Activated CD8-positive, alpha-beta T cell treated with anti-CD3 and anti-CD28 coated beads, Interleukin-2, amount 10 ng/mL, durations not matched to agents 7 days and 5 days (primary cell): ENCODE data around the gene HTT-AS. TPM values are rescaled to one million over a fixed set of nuclear protein-coding genes. Genes with fewer than 3 reads are reported as not detected.

Experiments used
- ATAC-seq: fragments of 150-1000 bp; cut with Tn5 transposase; one replicate; pipeline ENCODE4 v1.10.0; 2021; ENCODE audit warnings: moderate library complexity
- CTCF ChIA-PET: fragments of 350-600 bp; sonication (Branson Sonifier 250); formaldehyde crosslinking; loops from one replicate; lab custom pipeline; 2021; ENCODE audit warnings: antibody characterized with exemption; lab: Charles Lee
- POLR2A ChIA-PET: fragments of 350-600 bp; sonication (Branson Sonifier 250); formaldehyde crosslinking; loops from one replicate; lab custom pipeline; 2021; ENCODE audit warnings: antibody characterized with exemption; lab: Charles Lee
- DNase-seq: peaks from one replicate; pipeline ENCODE4 v3.0.0-alpha.2; 2020
- H3K27ac Mint-ChIP-seq: one replicate; pipeline ENCODE4 v1.8.0; 2021; ENCODE audit warnings: mild to moderate bottlenecking, mixed read lengths
- H3K27me3 Mint-ChIP-seq: one replicate; pipeline ENCODE4 v1.8.0; 2021; ENCODE audit warnings: low read depth, mixed read lengths
- H3K36me3 Mint-ChIP-seq: one replicate; pipeline ENCODE4 v1.8.0; 2021; ENCODE audit warnings: low read depth, mixed read lengths
- H3K4me1 Mint-ChIP-seq: one replicate; pipeline ENCODE4 v1.8.0; 2021; ENCODE audit warnings: low read depth, mixed read lengths
- H3K4me3 Mint-ChIP-seq: one replicate; pipeline ENCODE4 v1.8.0; 2021; ENCODE audit warnings: mild to moderate bottlenecking, mixed read lengths
- H3K9me3 Mint-ChIP-seq: one replicate; pipeline ENCODE4 v1.8.0; 2022; ENCODE audit warnings: mixed read lengths; ENCODE audit not compliant: insufficient read depth
- total RNA-seq, 2 experiments: library from RNA; stranded (reverse); gene quantifications; one replicate each; pipeline ENCODE4 v1.2.3, GENCODE V29; 2021

The HTT-AS gene
- not detected for total RNA-seq

GRCh38 chr4:3074078-3074845, at the start of gene HTT-AS, which contains the start of gene HTT:
HTT-AS (minus strand) TSS chr4:3074538.
HTT (plus strand) TSS chr4:3074681; CDS start chr4:3074826, 145 bp downstream.
- ChIA-PET CTCF (no interaction called here), POLR2A (interaction anchor here (0.9 to 1.3 kb wide), 2 partner anchors 15 to 111 kb away, joined by 3 read pairs; partner anchors contain the start of genes GRK4 and NOP14)
- peak within 1 kb of the TSS; percentile 95 for H3K27ac Mint-ChIP-seq
- peak; percentile 92 for ATAC-seq
- no peaks in the 10 kb centered on the region for H3K27me3 Mint-ChIP-seq
- peak; percentile 97 for DNase-seq
- H3K4me1 Mint-ChIP-seq: peaks cover 20% of the 10 kb centered on the region
- H3K9me3 Mint-ChIP-seq: no peaks in the 10 kb centered on the region
- H3K36me3 Mint-ChIP-seq: peaks cover 1% of the 10 kb centered on the region
- peak within 1 kb of the TSS; percentile 88 for H3K4me3 Mint-ChIP-seq

- POLR2A ChIA-PET: no interaction called here
- CTCF ChIA-PET: interaction anchor here (1.2 to 2.1 kb wide), 4 partner anchors 10 to 18 kb away, joined by 3 to 20 read pairs (median 4); no protein-coding TSS in a partner anchor
- no peaks in the 10 kb centered on the region for H3K27me3 Mint-ChIP-seq
- H3K9me3 Mint-ChIP-seq: no peaks in the 10 kb centered on the region
- H3K4me3 Mint-ChIP-seq: no peak overlapping the region
- H3K27ac Mint-ChIP-seq: no peak overlapping the region
- peaks cover 6% of the 10 kb centered on the region for H3K4me1 Mint-ChIP-seq
- H3K36me3 Mint-ChIP-seq: peaks cover 44% of the 10 kb centered on the region
- ATAC-seq: no peak
- DNase-seq: no peak
Observed at GRCh38 chr4:3123181-3123671, 48.9 kb upstream of the HTT-AS start.

- ATAC-seq: peak; percentile 53
- H3K36me3 Mint-ChIP-seq: peaks cover 42% of the 10 kb centered on the region
- H3K9me3 Mint-ChIP-seq: no peaks in the 10 kb centered on the region
- H3K4me3 Mint-ChIP-seq: no peak overlapping the region
- POLR2A ChIA-PET: no interaction called here
- H3K27ac Mint-ChIP-seq: peak overlapping the region; percentile 47
- CTCF ChIA-PET: interaction anchor here (1.2 to 2.1 kb wide), 3 partner anchors 8 to 15 kb away, joined by 3 to 20 read pairs (median 4); no protein-coding TSS in a partner anchor
- no peak for DNase-seq
- no peaks in the 10 kb centered on the region for H3K27me3 Mint-ChIP-seq
- peaks cover 6% of the 10 kb centered on the region for H3K4me1 Mint-ChIP-seq
Observed at GRCh38 chr4:3122081-3122563, 47.8 kb upstream of the HTT-AS start.

GRCh38 chr4:3121596-3121995, 47.3 kb upstream of the HTT-AS start:
- peaks cover 6% of the 10 kb centered on the region for H3K4me1 Mint-ChIP-seq
- H3K27ac Mint-ChIP-seq: no peak overlapping the region
- DNase-seq: no peak
- peaks cover 36% of the 10 kb centered on the region for H3K36me3 Mint-ChIP-seq
- H3K4me3 Mint-ChIP-seq: no peak overlapping the region
- no peaks in the 10 kb centered on the region for H3K27me3 Mint-ChIP-seq
- ChIA-PET POLR2A (no interaction called here), CTCF (interaction anchor here (2.1 kb wide), 1 partner anchor 14 kb away, joined by 20 read pairs; no protein-coding TSS in a partner anchor)
- no peak for ATAC-seq
- H3K9me3 Mint-ChIP-seq: no peaks in the 10 kb centered on the region

GRCh38 chr4:3121110-3121509, 46.8 kb upstream of the HTT-AS start:
- Mint-ChIP-seq H3K36me3 (peaks cover 40% of the 10 kb centered on the region), H3K27me3 (no peaks in the 10 kb centered on the region), H3K4me1 (peaks cover 6% of the 10 kb centered on the region), H3K9me3 (no peaks in the 10 kb centered on the region), H3K27ac (no peak overlapping the region), H3K4me3 (no peak overlapping the region)
- no peak for ATAC-seq
- no peak for DNase-seq
- CTCF ChIA-PET: interaction anchor here (0.8 kb wide), 1 partner anchor 14 kb away, joined by 3 read pairs; no protein-coding TSS in a partner anchor
- POLR2A ChIA-PET: no interaction called here

GRCh38 chr4:3119464-3119863, 45.1 kb upstream of the HTT-AS start:
- Mint-ChIP-seq H3K27me3 (no peaks in the 10 kb centered on the region), H3K36me3 (peaks cover 42% of the 10 kb centered on the region), H3K9me3 (no peaks in the 10 kb centered on the region), H3K4me3 (no peak overlapping the region), H3K27ac (no peak overlapping the region), H3K4me1 (peaks cover 6% of the 10 kb centered on the region)
- ATAC-seq (no peak), DNase-seq (no peak)
- CTCF ChIA-PET: no interaction called here
- POLR2A ChIA-PET: no interaction called here

- ChIA-PET CTCF (no interaction called here), POLR2A (no interaction called here)
- Mint-ChIP-seq H3K4me3 (no peak overlapping the region), H3K4me1 (peaks cover 6% of the 10 kb centered on the region), H3K9me3 (no peaks in the 10 kb centered on the region), H3K27ac (no peak overlapping the region), H3K27me3 (no peaks in the 10 kb centered on the region), H3K36me3 (peaks cover 37% of the 10 kb centered on the region)
- ATAC-seq (no peak), DNase-seq (no peak)
Observed at GRCh38 chr4:3118312-3118711, 44.0 kb upstream of the HTT-AS start.

GRCh38 chr4:3116955-3117354, 42.6 kb upstream of the HTT-AS start:
- H3K27me3 Mint-ChIP-seq: no peaks in the 10 kb centered on the region
- peaks cover 35% of the 10 kb centered on the region for H3K36me3 Mint-ChIP-seq
- H3K27ac Mint-ChIP-seq: no peak overlapping the region
- H3K9me3 Mint-ChIP-seq: no peaks in the 10 kb centered on the region
- ChIA-PET POLR2A (interaction anchor here (0.8 kb wide), 1 partner anchor 9 kb away, joined by 3 read pairs; no protein-coding TSS in a partner anchor), CTCF (interaction anchor here (0.7 to 1.3 kb wide), 4 partner anchors 9 to 18 kb away, joined by 3 to 5 read pairs (median 4); no protein-coding TSS in a partner anchor)
- DNase-seq (no peak), ATAC-seq (no peak)
- peaks cover 1% of the 10 kb centered on the region for H3K4me1 Mint-ChIP-seq
- no peak overlapping the region for H3K4me3 Mint-ChIP-seq

- no peak for DNase-seq
- Mint-ChIP-seq H3K27me3 (no peaks in the 10 kb centered on the region), H3K27ac (no peak overlapping the region), H3K4me1 (no peaks in the 10 kb centered on the region), H3K9me3 (no peaks in the 10 kb centered on the region), H3K36me3 (peaks cover 32% of the 10 kb centered on the region), H3K4me3 (no peak overlapping the region)
- POLR2A ChIA-PET: interaction anchor here (0.7 kb wide), 1 partner anchor 31 kb away, joined by 3 read pairs; no protein-coding TSS in a partner anchor
- no peak for ATAC-seq
- CTCF ChIA-PET: interaction anchor here (1.0 to 1.1 kb wide), 2 partner anchors 9 to 19 kb away, joined by 3 to 5 read pairs; no protein-coding TSS in a partner anchor
Observed at GRCh38 chr4:3115637-3116270, 41.4 kb upstream of the HTT-AS start.

- Mint-ChIP-seq H3K4me1 (no peaks in the 10 kb centered on the region), H3K9me3 (no peaks in the 10 kb centered on the region), H3K27ac (no peak overlapping the region), H3K27me3 (no peaks in the 10 kb centered on the region), H3K36me3 (peaks cover 40% of the 10 kb centered on the region), H3K4me3 (no peak overlapping the region)
- DNase-seq (no peak), ATAC-seq (no peak)
- CTCF ChIA-PET: interaction anchor here (1.0 to 1.6 kb wide), 2 partner anchors 7 to 8 kb away, joined by 3 to 4 read pairs; no protein-coding TSS in a partner anchor
- POLR2A ChIA-PET: no interaction called here
Observed at GRCh38 chr4:3114377-3114776, 40.0 kb upstream of the HTT-AS start.

- Mint-ChIP-seq H3K4me3 (no peak overlapping the region), H3K27me3 (no peaks in the 10 kb centered on the region), H3K27ac (no peak overlapping the region), H3K36me3 (peaks cover 42% of the 10 kb centered on the region), H3K9me3 (no peaks in the 10 kb centered on the region), H3K4me1 (no peaks in the 10 kb centered on the region)
- DNase-seq (no peak), ATAC-seq (no peak)
- ChIA-PET CTCF (interaction anchor here (1.6 kb wide), 2 partner anchors 10 kb away, joined by 3 to 4 read pairs; no protein-coding TSS in a partner anchor), POLR2A (no interaction called here)
Observed at GRCh38 chr4:3112609-3113469, 38.5 kb upstream of the HTT-AS start.
